Hematopoietic multipotent progenitor cell treated with erythropoietin and hydrocortisone succinate and interleukin-3 and kit ligand, for 4 days (in vitro differentiated cells): Measurements from ENCODE around the gene EI24.

Experiments used
- DNase-seq: peaks from one replicate; pipeline ENCODE4 v3.0.0-alpha.2; 2015

The EI24 gene

DNA sequence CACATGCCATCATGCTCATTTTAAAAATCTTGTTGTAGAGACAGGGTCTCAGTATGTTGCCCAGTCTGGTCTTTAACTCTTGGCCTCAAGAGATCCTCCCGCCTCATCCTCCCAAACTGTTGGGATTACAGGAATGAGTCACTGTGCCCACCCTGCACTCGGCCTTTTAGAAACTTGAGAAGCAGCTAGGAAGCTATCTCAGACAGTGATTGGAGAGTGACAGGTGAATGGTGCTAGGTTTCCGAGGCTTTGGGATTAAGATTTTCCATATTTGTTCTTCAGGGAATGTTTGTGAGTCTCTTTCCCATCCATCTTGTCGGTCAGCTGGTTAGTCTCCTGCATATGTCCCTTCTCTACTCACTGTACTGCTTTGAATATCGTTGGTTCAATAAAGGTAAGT is 10.5 kb downstream of the EI24 start:
- no peak for DNase-seq

DNA sequence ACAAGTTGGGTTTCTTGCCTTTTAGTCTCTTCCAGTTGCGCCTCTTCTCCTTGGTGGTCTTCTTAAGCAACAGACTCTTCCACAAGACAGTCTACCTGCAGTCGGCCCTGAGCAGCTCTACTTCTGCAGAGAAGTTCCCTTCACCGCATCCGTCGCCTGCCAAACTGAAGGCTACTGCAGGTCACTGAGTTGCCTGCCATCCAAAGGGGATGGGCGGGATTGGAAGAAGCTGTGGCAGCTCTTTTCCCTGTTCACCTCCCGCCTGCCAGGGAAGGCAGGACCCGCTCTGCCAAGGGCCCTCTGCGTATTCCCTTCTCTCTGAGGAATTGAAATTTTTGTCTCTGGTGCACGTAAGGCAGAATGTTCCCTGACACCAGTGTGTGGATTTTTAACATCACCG is 14.2 kb downstream of the EI24 start:
- no peak for DNase-seq

GRCh38 chr11:125585487-125585886 is 16.2 kb downstream of the EI24 start:
- no peak for DNase-seq

DNA sequence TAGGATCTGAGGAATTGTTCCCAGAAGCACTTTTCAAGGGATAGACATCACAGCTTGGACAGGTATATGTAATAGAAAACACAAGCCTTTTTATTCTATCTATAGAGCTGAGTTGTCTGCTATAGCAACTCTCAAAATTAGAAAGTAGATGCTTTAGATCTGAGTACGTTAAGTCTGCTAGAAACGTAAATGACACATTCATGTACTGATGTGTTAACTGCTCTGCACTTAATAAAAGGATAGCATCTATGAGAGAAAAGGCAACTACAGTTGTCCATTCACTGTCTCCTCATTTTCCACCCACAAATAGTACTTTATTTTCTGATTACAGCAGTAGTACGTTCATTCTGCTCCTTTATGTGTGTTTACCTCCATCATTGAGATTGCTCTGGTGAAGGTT is 17.3 kb downstream of the EI24 start:
- no peak for DNase-seq

DNA sequence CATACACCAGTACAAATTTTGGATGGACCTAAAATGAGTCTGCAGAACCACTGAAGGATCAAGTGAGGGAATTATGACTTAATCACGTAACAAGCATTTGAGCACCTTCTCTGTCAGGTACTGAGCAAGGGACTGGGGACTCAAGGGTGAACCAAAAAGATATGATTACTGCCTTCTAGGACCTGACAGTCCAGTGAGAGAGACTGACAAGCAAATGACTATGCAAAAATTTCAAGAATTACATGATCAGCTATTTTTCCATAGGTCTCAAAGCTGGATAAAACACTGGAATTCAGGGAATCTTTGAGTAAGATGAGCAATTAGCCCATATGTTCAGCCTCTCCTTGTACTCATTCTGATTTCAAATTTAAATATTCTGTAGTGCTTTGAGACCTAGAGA is 18.2 kb downstream of the EI24 start:
- DNase-seq = no peak

DNA sequence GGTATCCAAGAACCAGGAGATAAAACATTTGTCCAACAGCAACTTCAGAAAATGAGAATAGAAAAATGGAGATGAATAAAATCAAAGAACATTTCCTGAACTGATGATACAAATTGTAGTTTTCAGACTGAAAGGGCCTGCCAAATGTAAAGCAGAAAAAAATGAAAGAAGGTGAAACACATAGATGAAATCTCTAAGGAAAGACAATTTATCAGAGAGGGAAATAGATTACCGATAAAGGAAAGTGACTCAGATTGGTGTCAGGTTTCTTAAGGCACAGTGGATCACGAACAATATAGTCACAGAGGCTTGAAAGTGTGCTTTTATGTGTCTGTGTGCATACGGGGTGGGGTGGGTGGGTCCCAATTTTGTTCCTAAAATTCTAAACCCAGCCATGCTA is 19.2 kb downstream of the EI24 start:
- DNase-seq = no peak

- DNase-seq = no peak
These were observed 22.5 kb downstream of the EI24 start for GRCh38 chr11:125591649-125592304.

- peak; percentile 100 for DNase-seq
These were observed 23.2 kb downstream of the EI24 start, which contains the start of gene STT3A for GRCh38 chr11:125592305-125593113. STT3A (plus strand) TSS chr11:125592852; CDS start chr11:125595916, 3,064 bp downstream.

- peak; percentile 64 for DNase-seq
These were observed 24.0 kb downstream of the EI24 start for GRCh38 chr11:125593114-125593820.

GRCh38 chr11:125594958-125595357 is 25.7 kb downstream of the EI24 start:
- no peak for DNase-seq

GRCh38 chr11:125600663-125601062 is 31.4 kb downstream of the EI24 start:
- no peak for DNase-seq

DNA sequence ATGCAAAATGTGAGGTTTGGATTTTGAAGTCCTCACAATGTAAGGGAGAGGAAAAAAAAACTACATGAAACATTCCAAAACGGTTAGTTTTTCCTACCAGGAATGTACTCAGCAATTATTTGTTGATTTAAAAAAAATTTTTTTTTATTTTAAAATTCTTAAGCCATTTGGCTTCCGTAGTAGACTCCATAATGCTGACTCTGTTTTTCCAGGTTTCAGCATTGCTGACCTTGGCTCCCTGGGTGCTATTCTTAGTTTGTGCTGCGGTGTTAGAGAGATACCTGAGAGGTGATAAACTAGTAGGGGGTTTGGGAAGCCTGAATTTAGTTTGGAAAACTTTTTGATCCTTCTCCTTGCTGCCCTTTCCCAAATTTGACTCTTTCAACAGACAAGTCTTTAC is 33.9 kb downstream of the EI24 start:
- DNase-seq = no peak

- DNase-seq = no peak
These were observed 36.1 kb downstream of the EI24 start for GRCh38 chr11:125605417-125605816.

GRCh38 chr11:125609545-125609944 is 40.3 kb downstream of the EI24 start:
- DNase-seq = no peak

DNA sequence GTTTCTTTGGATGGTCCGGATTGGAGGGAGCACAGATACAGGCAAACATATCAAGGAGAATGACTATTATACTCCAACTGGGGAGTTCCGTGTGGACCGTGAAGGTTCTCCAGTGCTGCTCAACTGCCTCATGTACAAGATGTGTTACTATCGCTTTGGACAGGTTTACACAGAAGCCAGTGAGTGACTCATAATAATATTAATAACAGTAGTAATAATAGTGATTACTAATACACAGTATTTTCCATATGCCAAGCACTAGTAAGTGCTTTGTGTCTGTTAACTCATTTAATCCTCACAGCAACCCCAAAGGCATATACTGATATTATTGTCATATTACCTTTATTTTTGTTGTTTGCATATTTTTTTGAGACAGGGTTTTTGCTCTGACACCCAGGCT is 49.1 kb downstream of the EI24 start:
- DNase-seq = no peak

- no peak for DNase-seq
These were observed 52.7 kb downstream of the EI24 start for GRCh38 chr11:125621995-125622394.

- DNase-seq = no peak
These were observed 53.8 kb downstream of the EI24 start for GRCh38 chr11:125623064-125623463.

GRCh38 chr11:125624756-125625213 is 55.5 kb downstream of the EI24 start, which contains the start of gene CHEK1:
CHEK1 (plus strand) TSS chr11:125625163; CDS start chr11:125626769, 1,606 bp downstream.
- no peak for DNase-seq

DNA sequence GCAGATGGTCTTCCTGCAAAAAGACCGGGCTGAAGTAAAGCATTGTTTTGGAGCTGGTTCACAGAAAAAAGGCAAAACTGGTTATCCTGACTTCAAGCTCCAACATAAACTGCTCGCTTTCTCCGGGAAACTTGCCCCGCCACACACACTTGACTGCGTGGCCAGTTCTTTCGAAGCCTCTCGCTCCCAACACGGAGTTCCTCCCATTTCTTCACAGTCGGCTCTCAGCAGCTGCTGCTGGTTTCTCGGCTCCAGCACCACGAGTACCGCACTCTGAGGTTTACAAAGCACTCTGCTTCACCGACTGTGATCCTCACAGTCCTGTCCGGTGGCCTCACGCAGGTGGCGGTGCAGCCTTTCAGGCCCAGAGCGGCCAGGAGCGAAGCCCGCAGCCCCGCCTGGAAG is 56.0 kb downstream of the EI24 start:
- no peak for DNase-seq

- DNase-seq = peak; percentile 96
These were observed 56.5 kb downstream of the EI24 start for GRCh38 chr11:125625630-125626287.

DNA sequence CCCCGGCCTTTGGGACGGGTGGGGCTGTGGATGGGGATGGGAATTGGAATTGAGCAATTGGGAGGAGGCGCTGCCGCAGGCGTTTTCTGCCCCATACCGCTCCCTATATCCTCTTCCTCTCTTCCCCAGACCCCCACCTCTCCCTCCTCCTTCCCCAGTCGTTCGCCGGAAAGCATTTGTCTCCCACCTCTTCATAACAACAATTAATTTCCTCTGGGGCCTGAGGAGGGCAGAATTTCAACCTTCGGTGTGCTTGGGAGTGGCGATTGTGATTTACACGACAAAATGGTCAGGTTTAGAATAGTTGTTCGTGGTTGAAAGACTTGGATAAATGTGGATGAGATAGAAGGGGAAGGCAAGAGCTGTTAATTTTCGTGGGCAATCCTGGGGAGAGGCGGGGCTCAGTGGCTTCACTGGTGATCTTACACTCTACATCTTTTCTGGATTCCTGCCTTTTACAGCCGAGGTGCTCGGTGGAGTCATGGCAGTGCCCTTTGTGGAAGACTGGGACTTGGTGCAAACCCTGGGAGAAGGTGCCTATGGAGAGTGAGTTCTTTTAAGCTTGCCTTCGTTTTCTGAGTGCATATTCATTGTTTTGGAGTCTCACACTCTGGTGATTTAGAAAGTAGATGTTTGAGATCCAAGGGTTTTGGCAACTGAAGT is 57.1 kb downstream of the EI24 start:
- peak; percentile 86 for DNase-seq

- no peak for DNase-seq
These were observed 58.1 kb downstream of the EI24 start for GRCh38 chr11:125627236-125627910.
